Neuron (in vitro differentiated cells): ENCODE measurements around the gene TDO2.
"Not testable (repeated sequence)": the region's sequence is repeated elsewhere in the genome, so short reads cannot be mapped to it uniquely, and the experiment has no call there.

Experiments
- H2AFZ ChIP-seq: one replicate; pipeline ENCODE4 v1.6.1; 2013; ENCODE audit warnings: low read depth, mild to moderate bottlenecking, inconsistent platforms, low read length, moderate library complexity
- H3K27me3 ChIP-seq: one replicate; pipeline ENCODE4 v1.6.1; 2013; ENCODE audit warnings: low read length; ENCODE audit not compliant: insufficient read depth
- H3K36me3 ChIP-seq: one replicate; pipeline ENCODE4 v1.6.1; 2013; ENCODE audit warnings: low read length; ENCODE audit not compliant: insufficient read depth
- H3K4me1 ChIP-seq: one replicate; pipeline ENCODE4 v1.6.1; 2013; ENCODE audit warnings: low read length; ENCODE audit not compliant: insufficient read depth
- H3K4me3 ChIP-seq: 2 replicates; pipeline ENCODE4 v1.5.1; 2013; ENCODE audit warnings: mild to moderate bottlenecking, low read length, moderate library complexity
- H3K9me3 ChIP-seq: one replicate; pipeline ENCODE4 v1.6.1; 2013; ENCODE audit warnings: low read length

The TDO2 gene

GRCh38 chr4:155889031-155889793 lies 14.3 kb upstream of the TDO2 start:
- H3K4me3 ChIP-seq: no peak overlapping the region

GRCh38 chr4:155889946-155890345 lies 13.6 kb upstream of the TDO2 start:
- H2AFZ ChIP-seq: no peak overlapping the region
- no peaks in the 10 kb centered on the region for H3K36me3 ChIP-seq
- peaks cover 9% of the 10 kb centered on the region for H3K4me1 ChIP-seq
- no peaks in the 10 kb centered on the region for H3K9me3 ChIP-seq
- no peaks in the 10 kb centered on the region for H3K27me3 ChIP-seq
- H3K4me3 ChIP-seq: no peak overlapping the region

More at GRCh38 chr4:155889031-155889793, 14.3 kb upstream of the TDO2 start:
- Histone ChIP-seq H3K27me3 (no peaks in the 10 kb centered on the region), H3K9me3 (no peaks in the 10 kb centered on the region), H3K36me3 (no peaks in the 10 kb centered on the region), H3K4me1 (peaks cover 9% of the 10 kb centered on the region), H2AFZ (no peak overlapping the region)

GRCh38 chr4:155891058-155891457 lies 12.4 kb upstream of the TDO2 start:
- H3K4me3 ChIP-seq: no peak overlapping the region
- no peaks in the 10 kb centered on the region for H3K9me3 ChIP-seq
- H3K27me3 ChIP-seq: no peaks in the 10 kb centered on the region
- peaks cover 9% of the 10 kb centered on the region for H3K4me1 ChIP-seq
- no peaks in the 10 kb centered on the region for H3K36me3 ChIP-seq
- no peak overlapping the region for H2AFZ ChIP-seq

- H3K36me3 ChIP-seq, H3K27me3 ChIP-seq, H2AFZ ChIP-seq, H3K4me3 ChIP-seq, H3K9me3 ChIP-seq, H3K4me1 ChIP-seq: not testable (repeated sequence)
Observed at GRCh38 chr4:155898371-155898770, 5.1 kb upstream of the TDO2 start.

GRCh38 chr4:155899891-155900290 lies 3.6 kb upstream of the TDO2 start:
- H2AFZ ChIP-seq: no peak overlapping the region
- H3K27me3 ChIP-seq: no peaks in the 10 kb centered on the region
- no peak overlapping the region for H3K4me3 ChIP-seq
- no peaks in the 10 kb centered on the region for H3K36me3 ChIP-seq
- H3K4me1 ChIP-seq: no peaks in the 10 kb centered on the region
- no peaks in the 10 kb centered on the region for H3K9me3 ChIP-seq

- H3K4me3 ChIP-seq: no peak overlapping the region
- H3K9me3 ChIP-seq: no peaks in the 10 kb centered on the region
- H3K27me3 ChIP-seq: no peaks in the 10 kb centered on the region
- H2AFZ ChIP-seq: no peak overlapping the region
- no peaks in the 10 kb centered on the region for H3K36me3 ChIP-seq
- H3K4me1 ChIP-seq: no peaks in the 10 kb centered on the region
Observed at GRCh38 chr4:155900381-155900780, 3.1 kb upstream of the TDO2 start.

GRCh38 chr4:155901013-155901412 lies 2.5 kb upstream of the TDO2 start:
- no peaks in the 10 kb centered on the region for H3K4me1 ChIP-seq
- H3K27me3 ChIP-seq: no peaks in the 10 kb centered on the region
- no peak overlapping the region for H3K4me3 ChIP-seq
- no peaks in the 10 kb centered on the region for H3K9me3 ChIP-seq
- no peak overlapping the region for H2AFZ ChIP-seq
- no peaks in the 10 kb centered on the region for H3K36me3 ChIP-seq

- H2AFZ ChIP-seq: no peak overlapping the region
- no peaks in the 10 kb centered on the region for H3K27me3 ChIP-seq
- peaks cover 2% of the 10 kb centered on the region for H3K4me1 ChIP-seq
- no peaks in the 10 kb centered on the region for H3K36me3 ChIP-seq
- H3K9me3 ChIP-seq: no peaks in the 10 kb centered on the region
- no peak overlapping the region for H3K4me3 ChIP-seq
Observed at GRCh38 chr4:155904331-155904730, 835 bp downstream of the TDO2 start.

- H3K27me3 ChIP-seq: no peaks in the 10 kb centered on the region
- no peaks in the 10 kb centered on the region for H3K9me3 ChIP-seq
- peaks cover 2% of the 10 kb centered on the region for H3K4me1 ChIP-seq
- no peak overlapping the region for H2AFZ ChIP-seq
- H3K36me3 ChIP-seq: no peaks in the 10 kb centered on the region
- no peak overlapping the region for H3K4me3 ChIP-seq
Observed at GRCh38 chr4:155906554-155907247, 3.2 kb downstream of the TDO2 start.

- H3K36me3 ChIP-seq: no peaks in the 10 kb centered on the region
- peaks cover 2% of the 10 kb centered on the region for H3K4me1 ChIP-seq
- H2AFZ ChIP-seq: no peak overlapping the region
- no peaks in the 10 kb centered on the region for H3K9me3 ChIP-seq
- H3K4me3 ChIP-seq: no peak overlapping the region
- no peaks in the 10 kb centered on the region for H3K27me3 ChIP-seq
Observed at GRCh38 chr4:155907556-155907955, 4.1 kb downstream of the TDO2 start.

GRCh38 chr4:155908187-155909139 lies 5.0 kb downstream of the TDO2 start:
- Histone ChIP-seq H3K4me3 (no peak overlapping the region), H3K36me3 (no peaks in the 10 kb centered on the region), H3K9me3 (no peaks in the 10 kb centered on the region), H3K27me3 (no peaks in the 10 kb centered on the region), H3K4me1 (peaks cover 2% of the 10 kb centered on the region), H2AFZ (no peak overlapping the region)

GRCh38 chr4:155909615-155910226 lies 6.2 kb downstream of the TDO2 start:
- Histone ChIP-seq H3K27me3 (no peaks in the 10 kb centered on the region), H2AFZ (no peak overlapping the region), H3K4me3 (no peak overlapping the region), H3K9me3 (no peaks in the 10 kb centered on the region), H3K36me3 (no peaks in the 10 kb centered on the region), H3K4me1 (peaks cover 2% of the 10 kb centered on the region)
